WI38 (cell line): ENCODE data around the gene CALY.
"Not testable (repeated sequence)": the region's sequence is repeated elsewhere in the genome, so short reads cannot be mapped to it uniquely, and the experiment has no call there.

Source experiments
- H3K4me3 ChIP-seq: 2 replicates; pipeline ENCODE4 v1.5.1; 2011; ENCODE audit warnings: low read depth, mild to moderate bottlenecking, control low read depth, low read length
- TF ChIP-seq, protein P1 (sequence below): IDR thresholded peaks from 2 replicates; pipeline ENCODE4 v1.5.1; 2012; ENCODE audit warnings: low read depth, mild to moderate bottlenecking, control low read depth, low read length

The CALY gene

DNA sequence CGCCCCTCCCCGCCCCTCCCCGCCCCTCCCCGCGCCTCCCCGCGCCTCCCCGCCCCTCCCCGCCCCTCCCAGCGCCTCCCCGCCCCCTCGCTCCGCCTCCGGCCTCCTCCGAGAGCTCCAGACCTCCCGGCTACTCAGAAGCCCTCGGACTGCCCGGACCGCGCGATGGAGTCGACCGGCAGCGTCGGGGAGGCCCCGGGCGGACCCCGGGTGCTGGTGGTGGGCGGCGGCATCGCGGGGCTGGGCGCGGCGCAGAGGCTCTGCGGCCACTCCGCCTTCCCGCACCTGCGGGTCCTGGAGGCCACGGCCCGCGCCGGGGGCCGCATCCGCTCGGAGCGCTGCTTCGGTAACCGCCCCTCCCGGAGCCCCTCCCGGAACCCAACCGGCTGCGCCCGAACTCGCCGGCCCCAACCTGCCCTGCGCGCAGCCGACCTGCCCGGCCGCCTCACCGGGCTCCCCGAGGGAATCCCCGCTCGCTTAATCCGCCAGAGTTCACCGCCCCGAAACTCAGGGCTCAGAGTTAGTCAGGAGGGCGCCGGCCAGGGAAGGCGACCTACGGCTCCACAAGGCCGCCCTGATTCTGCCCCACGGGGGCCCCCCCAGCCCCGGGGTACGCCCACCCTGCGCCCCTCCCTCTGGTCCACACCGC is 42.6 kb upstream of the CALY start, which contains the start of gene PAOX:
PAOX (plus strand) TSS at position 111 of the 649 bp plus-strand sequence; CDS start at position 166, 55 bp downstream.
- TF ChIP-seq, protein P1, sequence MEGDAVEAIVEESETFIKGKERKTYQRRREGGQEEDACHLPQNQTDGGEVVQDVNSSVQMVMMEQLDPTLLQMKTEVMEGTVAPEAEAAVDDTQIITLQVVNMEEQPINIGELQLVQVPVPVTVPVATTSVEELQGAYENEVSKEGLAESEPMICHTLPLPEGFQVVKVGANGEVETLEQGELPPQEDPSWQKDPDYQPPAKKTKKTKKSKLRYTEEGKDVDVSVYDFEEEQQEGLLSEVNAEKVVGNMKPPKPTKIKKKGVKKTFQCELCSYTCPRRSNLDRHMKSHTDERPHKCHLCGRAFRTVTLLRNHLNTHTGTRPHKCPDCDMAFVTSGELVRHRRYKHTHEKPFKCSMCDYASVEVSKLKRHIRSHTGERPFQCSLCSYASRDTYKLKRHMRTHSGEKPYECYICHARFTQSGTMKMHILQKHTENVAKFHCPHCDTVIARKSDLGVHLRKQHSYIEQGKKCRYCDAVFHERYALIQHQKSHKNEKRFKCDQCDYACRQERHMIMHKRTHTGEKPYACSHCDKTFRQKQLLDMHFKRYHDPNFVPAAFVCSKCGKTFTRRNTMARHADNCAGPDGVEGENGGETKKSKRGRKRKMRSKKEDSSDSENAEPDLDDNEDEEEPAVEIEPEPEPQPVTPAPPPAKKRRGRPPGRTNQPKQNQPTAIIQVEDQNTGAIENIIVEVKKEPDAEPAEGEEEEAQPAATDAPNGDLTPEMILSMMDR: no peak
- peak within 1 kb of the TSS; percentile 74 for H3K4me3 ChIP-seq

DNA sequence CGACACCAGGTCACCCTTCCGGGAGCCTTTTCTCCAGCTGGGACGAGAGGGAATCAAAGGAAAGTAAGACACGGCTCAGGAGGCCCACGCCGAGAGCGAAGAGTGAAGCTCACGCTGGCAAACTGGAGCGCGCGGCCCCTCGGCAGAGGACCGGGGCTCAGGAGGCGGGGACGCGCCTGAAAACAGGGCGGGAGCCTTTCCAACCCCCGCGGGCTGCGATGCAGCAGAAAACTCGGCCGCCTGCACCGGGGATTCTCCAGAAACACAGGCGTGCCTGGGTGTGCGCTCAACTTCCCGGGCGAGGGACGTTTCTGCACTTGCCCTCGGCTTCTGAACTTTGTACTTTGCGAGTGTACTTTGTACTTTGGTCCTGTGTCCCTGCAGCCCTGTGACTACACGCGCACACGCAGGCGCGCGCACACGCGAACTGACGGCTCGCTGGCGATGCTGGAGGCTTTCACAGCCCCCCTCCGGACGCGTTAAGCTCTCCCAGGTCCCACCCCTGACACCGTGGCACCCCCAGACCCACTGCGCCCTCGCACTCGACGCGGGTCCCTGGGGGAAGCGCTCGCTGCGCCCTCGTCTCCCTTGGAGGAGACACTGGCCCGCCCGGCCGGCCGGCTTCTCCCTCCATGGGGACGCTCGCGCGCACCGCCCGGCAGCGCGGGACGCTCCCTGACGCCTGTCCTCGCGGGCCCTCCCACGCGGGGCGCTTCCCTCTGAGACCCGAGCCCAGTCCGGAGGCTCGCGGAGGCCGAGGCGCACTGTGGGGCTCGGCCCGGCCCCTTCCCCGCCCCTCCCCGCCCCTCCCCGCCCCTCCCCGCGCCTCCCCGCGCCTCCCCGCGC is 41.8 kb upstream of the CALY start:
- TF ChIP-seq, protein P1: no peak
- peak overlapping the region; percentile 74 for H3K4me3 ChIP-seq

DNA sequence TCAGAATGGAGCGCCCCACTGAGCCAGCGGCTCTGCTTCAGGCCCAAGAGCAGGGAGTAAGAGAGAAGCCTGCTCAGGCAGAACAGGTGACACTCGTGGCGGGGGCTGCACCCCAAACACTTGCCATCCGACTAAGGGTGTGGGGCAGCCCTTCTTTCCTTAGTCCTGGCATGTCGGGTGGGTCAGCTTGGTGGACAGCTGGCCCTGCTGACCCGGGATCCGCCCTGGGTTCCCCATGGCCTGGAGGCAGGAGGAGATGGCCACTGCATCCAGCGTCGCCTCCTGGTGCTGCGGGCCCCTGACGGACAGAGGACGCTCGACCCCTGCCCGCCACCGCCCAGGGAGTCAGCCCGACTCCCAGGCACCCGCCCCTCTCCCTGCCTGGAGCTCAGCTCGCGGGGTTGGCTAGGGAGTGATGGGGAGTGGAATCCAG is 41.1 kb upstream of the CALY start:
- TF ChIP-seq, protein P1: no peak

DNA sequence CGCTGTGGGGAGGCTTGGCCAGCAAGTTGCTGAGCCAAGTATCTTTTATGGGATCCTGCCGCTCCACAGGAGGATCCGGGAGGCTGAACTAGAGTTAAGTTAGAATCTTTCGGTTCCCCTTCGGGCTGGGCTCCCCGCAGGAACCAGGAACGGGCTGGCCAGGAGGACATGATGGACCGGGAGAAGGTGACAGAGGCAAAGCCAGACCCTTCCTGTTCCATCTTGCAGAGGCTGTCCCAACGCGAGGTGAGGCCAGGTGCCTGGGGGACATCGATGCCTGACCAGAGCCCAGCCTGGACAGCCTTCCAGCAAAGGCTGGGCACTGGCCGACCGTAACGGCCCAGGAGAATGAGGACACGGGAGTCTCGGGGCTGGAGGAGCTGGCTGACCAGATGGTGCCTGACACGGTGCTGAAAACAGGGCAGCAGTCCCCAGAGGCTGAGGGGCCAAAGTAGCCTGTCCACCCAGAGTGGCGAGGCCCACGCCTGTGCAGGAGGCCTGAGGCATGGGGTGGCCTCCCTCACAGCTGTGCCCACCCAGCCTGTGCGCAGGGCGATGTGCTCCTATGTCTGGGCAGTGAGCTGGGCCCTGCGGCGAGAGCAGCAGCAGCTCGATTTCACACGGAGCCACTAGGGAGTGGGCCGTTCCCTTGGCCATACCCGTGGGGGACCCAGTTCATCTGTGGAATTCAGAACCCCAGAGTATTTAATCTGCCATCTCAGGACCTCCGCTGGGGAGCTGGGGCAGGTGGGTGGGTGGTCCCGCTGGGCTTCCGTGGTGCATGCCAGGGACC is 40.5 kb upstream of the CALY start:
- TF ChIP-seq, protein P1: no peak

More for the DNA sequence above, 41.1 kb upstream of the CALY start:
- peak overlapping the region; percentile 74 for H3K4me3 ChIP-seq

DNA sequence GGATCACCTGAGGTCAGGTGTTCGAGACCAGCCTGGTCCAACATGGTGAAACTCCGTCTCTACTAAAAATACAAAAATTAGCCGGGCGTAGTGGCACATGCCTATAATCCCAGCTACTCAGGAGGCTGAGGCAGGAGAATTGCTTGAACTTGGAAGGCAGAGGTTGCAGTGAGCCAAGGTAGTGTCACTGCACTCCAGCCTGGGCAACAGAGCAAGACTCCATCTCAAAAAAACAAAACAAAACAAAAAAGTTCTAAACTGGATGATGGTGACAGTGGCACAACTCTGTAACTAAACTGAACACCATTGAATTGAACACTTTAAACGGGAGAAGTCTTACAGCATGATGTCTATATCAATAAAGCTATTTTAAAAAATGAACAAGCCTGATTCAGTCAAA is 39.5 kb upstream of the CALY start:
- H3K4me3 ChIP-seq: not testable (repeated sequence)

More for the DNA sequence above, 40.5 kb upstream of the CALY start:
- H3K4me3 ChIP-seq: no peak overlapping the region

DNA sequence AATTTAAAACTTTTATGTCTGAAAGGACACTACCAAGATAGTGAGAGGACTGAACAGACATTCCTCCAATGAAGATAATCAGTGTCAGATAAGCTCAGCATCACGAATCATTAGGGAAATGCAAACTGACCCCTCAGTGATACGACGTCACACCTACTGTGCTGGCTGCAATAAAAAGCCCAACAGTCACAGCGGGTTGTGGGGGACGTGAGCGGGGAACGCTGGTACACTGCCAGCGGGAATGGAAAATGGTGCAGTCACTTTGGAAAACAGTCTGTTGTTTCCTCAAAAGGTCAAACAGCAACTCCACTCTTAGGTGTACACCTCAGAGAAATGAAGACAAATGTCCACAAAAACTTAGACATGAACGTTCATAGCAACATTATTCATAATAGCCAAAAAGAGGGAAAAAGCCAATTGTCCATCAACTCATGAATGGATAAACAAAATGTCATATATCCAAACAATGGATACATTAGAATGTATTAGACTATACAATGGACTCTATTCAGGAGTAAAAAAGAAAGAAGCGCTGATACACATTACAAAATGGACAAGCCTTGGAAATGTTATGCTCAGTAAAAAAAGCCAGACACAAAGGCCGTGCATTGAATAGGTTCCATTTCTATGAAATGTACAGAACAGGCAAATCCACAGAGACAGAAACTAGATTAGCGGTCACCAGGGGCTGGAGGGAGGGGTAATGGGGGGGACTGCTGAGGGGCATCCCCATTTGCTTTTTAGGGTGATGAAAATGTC is 38.8 kb upstream of the CALY start:
- H3K4me3 ChIP-seq: no peak overlapping the region
- TF ChIP-seq, protein P1: no peak
